Activated naive CD8-positive, alpha-beta T cell (primary cell): ENCODE data around the gene CAPN10.

ENCODE experiments used
- H3K27ac Mint-ChIP-seq: one replicate; pipeline ENCODE4 v1.8.0; 2021; ENCODE audit warnings: mixed read lengths
- H3K27me3 Mint-ChIP-seq: one replicate; pipeline ENCODE4 v1.8.0; 2021; ENCODE audit warnings: mixed read lengths
- H3K36me3 Mint-ChIP-seq: one replicate; pipeline ENCODE4 v1.8.0; 2021; ENCODE audit warnings: mixed read lengths
- H3K4me1 Mint-ChIP-seq: one replicate; pipeline ENCODE4 v1.8.0; 2021; ENCODE audit warnings: low read depth, mixed read lengths
- H3K4me3 Mint-ChIP-seq: one replicate; pipeline ENCODE4 v1.8.0; 2021; ENCODE audit warnings: mild to moderate bottlenecking, mixed read lengths
- H3K9me3 Mint-ChIP-seq: one replicate; pipeline ENCODE4 v1.8.0; 2021; ENCODE audit warnings: low read depth, mixed read lengths

The CAPN10 gene

GRCh38 chr2:240588006-240588655 is 1.6 kb downstream of the CAPN10 start:
- no peaks in the 10 kb centered on the region for H3K9me3 Mint-ChIP-seq
- no peaks in the 10 kb centered on the region for H3K36me3 Mint-ChIP-seq
- peak overlapping the region; percentile 72 for H3K27ac Mint-ChIP-seq
- peaks cover 42% of the 10 kb centered on the region for H3K4me1 Mint-ChIP-seq
- no peaks in the 10 kb centered on the region for H3K27me3 Mint-ChIP-seq
- H3K4me3 Mint-ChIP-seq = peak overlapping the region; percentile 86

GRCh38 chr2:240588669-240589068 is 2.1 kb downstream of the CAPN10 start:
- Mint-ChIP-seq H3K4me1 (peaks cover 39% of the 10 kb centered on the region), H3K4me3 (peak overlapping the region; percentile 86), H3K27me3 (no peaks in the 10 kb centered on the region), H3K27ac (peak overlapping the region; percentile 7), H3K9me3 (no peaks in the 10 kb centered on the region), H3K36me3 (no peaks in the 10 kb centered on the region)

GRCh38 chr2:240589375-240589774 is 2.8 kb downstream of the CAPN10 start:
- Mint-ChIP-seq H3K4me3 (no peak overlapping the region), H3K9me3 (no peaks in the 10 kb centered on the region), H3K27ac (no peak overlapping the region), H3K4me1 (peaks cover 37% of the 10 kb centered on the region), H3K27me3 (no peaks in the 10 kb centered on the region), H3K36me3 (no peaks in the 10 kb centered on the region)

- Mint-ChIP-seq H3K36me3 (no peaks in the 10 kb centered on the region), H3K9me3 (no peaks in the 10 kb centered on the region), H3K27ac (no peak overlapping the region), H3K4me1 (peaks cover 30% of the 10 kb centered on the region), H3K4me3 (no peak overlapping the region), H3K27me3 (no peaks in the 10 kb centered on the region)
Measured at GRCh38 chr2:240589850-240590525, 3.5 kb downstream of the CAPN10 start.

- Mint-ChIP-seq H3K27me3 (no peaks in the 10 kb centered on the region), H3K4me3 (no peak overlapping the region), H3K36me3 (no peaks in the 10 kb centered on the region), H3K27ac (no peak overlapping the region), H3K4me1 (peaks cover 28% of the 10 kb centered on the region), H3K9me3 (no peaks in the 10 kb centered on the region)
Measured at GRCh38 chr2:240590681-240591111, 4.2 kb downstream of the CAPN10 start.

GRCh38 chr2:240591226-240591625 is 4.7 kb downstream of the CAPN10 start:
- Mint-ChIP-seq H3K4me1 (peaks cover 27% of the 10 kb centered on the region), H3K9me3 (no peaks in the 10 kb centered on the region), H3K36me3 (no peaks in the 10 kb centered on the region), H3K4me3 (no peak overlapping the region), H3K27me3 (no peaks in the 10 kb centered on the region), H3K27ac (no peak overlapping the region)

GRCh38 chr2:240591784-240592183 is 5.2 kb downstream of the CAPN10 start:
- Mint-ChIP-seq H3K9me3 (no peaks in the 10 kb centered on the region), H3K4me1 (peaks cover 27% of the 10 kb centered on the region), H3K4me3 (no peak overlapping the region), H3K27me3 (no peaks in the 10 kb centered on the region), H3K27ac (no peak overlapping the region), H3K36me3 (no peaks in the 10 kb centered on the region)

GRCh38 chr2:240593026-240593702 is 6.6 kb downstream of the CAPN10 start:
- Mint-ChIP-seq H3K4me1 (peaks cover 16% of the 10 kb centered on the region), H3K27me3 (no peaks in the 10 kb centered on the region), H3K4me3 (no peak overlapping the region), H3K27ac (no peak overlapping the region), H3K36me3 (no peaks in the 10 kb centered on the region), H3K9me3 (no peaks in the 10 kb centered on the region)

DNA sequence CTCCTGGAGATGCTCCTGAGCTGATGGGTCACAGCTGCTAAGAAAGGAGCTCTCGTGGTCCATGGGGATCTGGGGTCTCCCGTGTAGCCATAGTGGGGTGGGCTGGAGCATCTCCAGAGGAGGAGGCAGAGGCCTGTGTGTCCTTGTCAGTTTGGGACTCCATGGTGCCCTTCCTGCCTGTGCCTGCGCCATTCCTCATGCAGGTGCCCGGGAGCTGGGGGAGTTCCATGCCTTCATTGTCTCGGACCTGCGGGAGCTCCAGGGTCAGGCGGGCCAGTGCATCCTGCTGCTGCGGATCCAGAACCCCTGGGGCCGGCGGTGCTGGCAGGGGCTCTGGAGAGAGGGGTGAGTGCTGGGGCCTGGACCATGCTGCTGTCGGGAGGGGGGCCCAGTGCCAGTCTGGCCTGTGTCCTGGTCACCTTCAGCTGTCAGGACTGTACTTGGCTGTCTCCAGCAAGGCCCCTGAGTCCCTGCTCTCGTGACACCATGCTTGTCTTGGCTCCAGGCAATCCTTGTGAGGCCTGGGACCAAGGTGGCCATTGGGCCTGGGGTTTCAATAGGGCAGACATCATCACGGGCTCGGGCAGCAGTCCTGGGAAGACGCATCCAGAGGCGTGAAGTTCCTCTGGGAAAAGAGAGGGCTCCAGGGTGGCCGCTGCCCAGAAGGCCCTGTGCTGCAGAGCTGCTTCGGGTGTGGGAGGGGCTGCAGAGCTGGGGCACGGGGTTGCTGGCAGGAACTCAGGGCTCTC is 7.3 kb downstream of the CAPN10 start:
- Mint-ChIP-seq H3K27me3 (no peaks in the 10 kb centered on the region), H3K4me1 (peaks cover 9% of the 10 kb centered on the region), H3K9me3 (no peaks in the 10 kb centered on the region)

GRCh38 chr2:240594511-240595380 is 8.2 kb downstream of the CAPN10 start:
- H3K4me1 Mint-ChIP-seq = peaks cover 3% of the 10 kb centered on the region
- no peak overlapping the region for H3K27ac Mint-ChIP-seq
- no peaks in the 10 kb centered on the region for H3K36me3 Mint-ChIP-seq
- H3K27me3 Mint-ChIP-seq = no peaks in the 10 kb centered on the region
- no peaks in the 10 kb centered on the region for H3K9me3 Mint-ChIP-seq
- no peak overlapping the region for H3K4me3 Mint-ChIP-seq

More for the DNA sequence above, 7.3 kb downstream of the CAPN10 start:
- Mint-ChIP-seq H3K4me3 (no peak overlapping the region), H3K27ac (no peak overlapping the region), H3K36me3 (no peaks in the 10 kb centered on the region)

GRCh38 chr2:240595381-240596079 is 9.0 kb downstream of the CAPN10 start:
- Mint-ChIP-seq H3K4me3 (no peak overlapping the region), H3K27ac (no peak overlapping the region), H3K36me3 (no peaks in the 10 kb centered on the region), H3K9me3 (no peaks in the 10 kb centered on the region), H3K4me1 (peaks cover 2% of the 10 kb centered on the region), H3K27me3 (no peaks in the 10 kb centered on the region)

DNA sequence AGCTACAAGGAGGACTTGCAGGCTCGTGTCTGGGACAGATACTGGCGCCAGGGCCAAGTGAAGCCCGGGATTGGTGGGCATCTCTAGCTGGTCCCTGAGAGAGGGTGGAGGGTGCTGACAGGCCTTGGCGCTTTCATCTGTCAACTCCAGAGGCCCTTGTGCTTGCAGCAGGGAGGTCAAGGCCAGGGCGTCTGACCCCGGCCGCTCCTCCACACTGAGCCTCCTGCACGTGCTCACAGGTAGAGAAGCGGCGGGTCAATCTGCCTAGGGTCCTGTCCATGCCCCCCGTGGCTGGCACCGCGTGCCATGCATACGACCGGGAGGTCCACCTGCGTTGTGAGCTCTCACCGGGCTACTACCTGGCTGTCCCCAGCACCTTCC is 9.5 kb downstream of the CAPN10 start:
- Mint-ChIP-seq H3K27ac (no peak overlapping the region), H3K4me3 (no peak overlapping the region), H3K9me3 (no peaks in the 10 kb centered on the region), H3K4me1 (peaks cover 2% of the 10 kb centered on the region), H3K27me3 (no peaks in the 10 kb centered on the region), H3K36me3 (no peaks in the 10 kb centered on the region)

DNA sequence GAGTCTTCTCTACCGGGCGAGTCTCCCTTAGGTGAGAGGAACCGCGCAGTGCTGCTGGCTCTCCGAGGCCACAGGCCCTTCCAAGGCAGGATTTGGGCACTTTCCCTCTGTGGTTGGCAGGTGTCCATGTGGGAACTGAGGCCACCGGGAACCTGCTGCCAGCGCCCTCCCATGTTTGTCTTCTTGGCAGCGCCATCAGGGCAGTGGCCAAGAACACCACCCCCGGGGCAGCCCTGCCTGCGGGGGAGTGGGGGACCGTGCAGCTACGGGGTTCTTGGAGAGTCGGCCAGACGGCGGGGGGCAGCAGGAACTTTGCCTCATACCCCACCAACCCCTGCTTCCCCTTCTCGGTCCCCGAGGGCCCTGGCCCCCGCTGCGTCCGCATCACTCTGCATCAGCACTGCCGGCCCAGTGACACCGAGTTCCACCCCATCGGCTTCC is 10.0 kb downstream of the CAPN10 start:
- no peak overlapping the region for H3K4me3 Mint-ChIP-seq

GRCh38 chr2:240597054-240597418 is 10.5 kb downstream of the CAPN10 start:
- Mint-ChIP-seq H3K9me3 (no peaks in the 10 kb centered on the region), H3K4me1 (no peaks in the 10 kb centered on the region), H3K27me3 (no peaks in the 10 kb centered on the region), H3K27ac (no peak overlapping the region), H3K36me3 (no peaks in the 10 kb centered on the region), H3K4me3 (no peak overlapping the region)

More for the DNA sequence above, 10.0 kb downstream of the CAPN10 start:
- Mint-ChIP-seq H3K27me3 (no peaks in the 10 kb centered on the region), H3K4me1 (peaks cover 2% of the 10 kb centered on the region), H3K9me3 (no peaks in the 10 kb centered on the region), H3K36me3 (no peaks in the 10 kb centered on the region), H3K27ac (no peak overlapping the region)
